Measurements from ENCODE around the gene LYVE1.

Gene LYVE1

DNA sequence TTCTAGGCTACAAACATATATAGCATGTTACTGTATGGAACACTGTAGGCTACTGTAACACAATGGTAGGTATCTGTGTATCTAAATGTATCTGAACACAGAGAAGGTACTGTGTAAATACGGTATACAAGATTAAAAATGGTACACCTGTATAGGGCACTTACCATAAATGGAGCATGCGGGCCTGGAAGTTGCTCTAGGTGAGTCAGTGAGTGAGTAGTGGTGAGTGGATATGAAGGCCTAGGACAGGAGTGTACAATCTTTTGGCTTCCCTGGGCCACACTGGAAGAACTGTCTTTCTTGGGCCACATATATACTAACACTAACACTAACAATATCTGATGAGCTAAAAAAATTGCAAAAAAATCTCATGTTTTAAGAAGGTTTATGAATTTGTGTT lies 48.8 kb downstream of the LYVE1 start:
- no peak for DNase-seq

DNA sequence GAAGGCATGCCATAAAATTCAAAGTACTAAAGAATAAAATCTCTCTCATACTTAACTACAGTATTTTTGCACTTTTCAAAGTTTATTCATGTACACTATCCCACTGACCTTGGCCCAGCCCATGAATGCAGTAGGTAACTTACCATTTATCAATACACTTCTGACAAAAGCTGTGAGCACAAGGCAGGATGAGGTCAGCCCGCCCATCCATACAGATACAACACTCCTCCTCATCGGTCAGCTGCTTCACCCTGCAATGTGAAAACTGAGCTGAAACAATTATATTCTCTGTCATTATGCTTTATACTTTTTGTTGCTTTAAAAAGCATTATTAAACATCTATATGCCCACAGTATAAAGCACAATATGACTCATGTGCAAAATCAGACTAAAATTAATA lies 49.6 kb downstream of the LYVE1 start:
- no peak for DNase-seq

DNA sequence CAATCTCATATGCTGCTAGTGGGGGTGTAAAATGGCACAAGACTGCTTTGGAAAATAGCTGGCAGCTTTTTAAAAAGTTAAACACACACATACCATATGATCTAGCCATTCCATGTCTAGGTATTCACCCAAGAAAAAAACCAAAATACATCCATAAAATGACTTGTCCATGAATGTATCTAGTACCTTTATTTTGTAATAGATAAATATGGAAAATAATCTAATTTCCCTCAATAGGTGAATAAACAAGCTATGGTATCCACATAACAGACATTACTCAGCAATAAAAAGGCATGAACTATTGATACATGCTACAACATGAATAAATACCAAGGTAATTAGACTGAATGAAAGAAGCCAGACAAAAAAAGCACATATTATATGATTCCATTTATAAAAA lies 50.3 kb downstream of the LYVE1 start:
- no peak for DNase-seq

DNA sequence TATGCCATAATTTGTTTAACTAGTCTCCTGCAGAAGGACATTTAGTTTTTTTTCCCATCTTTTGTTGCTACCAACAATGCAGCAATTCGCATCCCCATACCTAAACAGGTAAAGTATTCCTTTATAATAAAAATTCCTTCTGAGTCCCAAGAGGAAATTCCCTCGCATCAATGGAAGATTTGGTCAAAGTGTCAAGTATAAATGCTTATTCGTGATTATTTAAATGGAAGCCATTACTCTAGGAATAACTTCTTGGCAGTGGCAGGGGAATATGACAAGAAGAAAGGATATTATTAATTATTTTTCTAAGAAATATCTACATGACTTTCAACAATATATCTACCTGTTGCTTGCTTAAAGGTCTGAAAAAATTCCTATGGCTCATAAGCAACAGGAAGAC lies 53.0 kb downstream of the LYVE1 start:
- no peak for DNase-seq

DNA sequence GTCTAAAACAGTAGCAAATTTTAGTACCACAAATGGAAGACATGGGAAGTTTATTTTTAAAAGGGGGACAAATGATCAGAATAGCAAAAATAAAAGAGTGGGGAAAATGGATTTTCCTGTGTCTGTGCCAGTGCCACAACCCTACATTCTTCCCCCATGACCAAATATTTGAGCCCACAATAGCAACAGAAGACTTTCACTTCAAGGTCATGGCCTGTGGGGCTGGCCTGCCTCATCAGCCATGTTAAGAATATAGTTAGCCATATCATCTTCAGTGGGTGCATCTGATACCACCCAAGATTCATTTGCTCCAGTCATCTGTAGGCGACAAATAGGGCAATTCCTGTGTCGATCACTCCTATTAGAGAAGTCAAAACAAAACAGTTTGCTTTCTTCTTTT lies 53.8 kb downstream of the LYVE1 start:
- DNase-seq: no peak

DNA sequence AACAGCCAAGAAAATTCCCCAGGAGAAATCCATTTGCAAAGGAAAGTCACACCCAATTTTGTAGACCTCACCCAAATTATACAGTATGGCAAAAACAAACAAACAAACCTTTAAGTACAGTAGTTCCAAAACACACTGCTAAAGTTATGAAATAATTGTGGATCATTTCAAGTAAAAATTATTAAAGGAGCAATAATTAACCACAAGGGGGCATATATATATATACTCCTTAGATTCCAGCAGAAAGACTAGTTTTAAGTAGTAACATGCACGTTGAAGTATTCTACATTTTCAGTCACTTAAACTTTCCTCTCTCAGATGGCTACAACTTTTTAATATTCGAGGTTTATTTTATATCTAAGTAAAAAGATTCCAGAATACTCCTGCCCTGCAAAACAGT lies 54.3 kb downstream of the LYVE1 start:
- no peak for DNase-seq

DNA sequence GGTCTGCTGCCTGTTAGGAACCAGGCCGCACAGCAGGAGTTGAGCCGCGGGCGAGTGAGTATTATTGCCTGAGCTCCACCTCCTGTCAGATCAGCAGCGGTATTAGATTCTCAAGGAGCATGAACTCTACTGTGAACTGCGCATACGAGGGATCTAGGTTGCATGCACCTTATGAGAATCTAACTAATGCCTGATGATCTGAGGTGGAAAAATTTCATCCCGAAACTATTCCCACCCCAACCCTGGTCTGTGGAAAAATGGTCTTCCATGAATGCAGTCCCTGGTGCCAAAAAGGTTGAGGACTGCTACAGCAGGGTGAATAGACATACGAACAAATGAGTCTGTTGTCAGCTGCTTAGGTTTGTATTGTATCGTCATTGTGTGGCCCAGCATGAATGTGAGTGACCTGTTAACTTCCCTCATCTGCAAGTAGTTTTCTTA lies 57.3 kb downstream of the LYVE1 start:
- no peak for DNase-seq

Measured in stimulated activated naive CD4-positive, alpha-beta T cell (primary cell).